ENCODE data around the gene INO80.

DNA sequence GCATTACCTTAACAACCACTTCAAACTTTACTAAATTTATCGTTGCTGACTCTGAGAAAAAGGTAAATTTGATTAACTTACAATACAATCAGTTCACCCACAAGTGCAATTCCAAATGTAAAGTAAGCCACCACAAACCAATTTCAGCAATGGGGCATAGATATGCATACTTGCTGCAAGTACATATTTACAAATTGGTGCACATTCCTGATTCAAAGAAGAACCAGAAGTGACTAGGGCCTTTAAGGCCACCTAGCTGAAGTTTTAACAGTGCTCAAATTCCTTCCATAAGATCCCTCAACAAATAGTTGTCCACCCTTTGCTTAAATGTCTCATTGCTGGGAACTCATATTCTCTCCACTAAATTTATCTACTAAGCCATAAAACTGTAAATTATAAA lies 67.2 kb downstream of the INO80 start:
- TF ChIP-seq, protein P1, sequence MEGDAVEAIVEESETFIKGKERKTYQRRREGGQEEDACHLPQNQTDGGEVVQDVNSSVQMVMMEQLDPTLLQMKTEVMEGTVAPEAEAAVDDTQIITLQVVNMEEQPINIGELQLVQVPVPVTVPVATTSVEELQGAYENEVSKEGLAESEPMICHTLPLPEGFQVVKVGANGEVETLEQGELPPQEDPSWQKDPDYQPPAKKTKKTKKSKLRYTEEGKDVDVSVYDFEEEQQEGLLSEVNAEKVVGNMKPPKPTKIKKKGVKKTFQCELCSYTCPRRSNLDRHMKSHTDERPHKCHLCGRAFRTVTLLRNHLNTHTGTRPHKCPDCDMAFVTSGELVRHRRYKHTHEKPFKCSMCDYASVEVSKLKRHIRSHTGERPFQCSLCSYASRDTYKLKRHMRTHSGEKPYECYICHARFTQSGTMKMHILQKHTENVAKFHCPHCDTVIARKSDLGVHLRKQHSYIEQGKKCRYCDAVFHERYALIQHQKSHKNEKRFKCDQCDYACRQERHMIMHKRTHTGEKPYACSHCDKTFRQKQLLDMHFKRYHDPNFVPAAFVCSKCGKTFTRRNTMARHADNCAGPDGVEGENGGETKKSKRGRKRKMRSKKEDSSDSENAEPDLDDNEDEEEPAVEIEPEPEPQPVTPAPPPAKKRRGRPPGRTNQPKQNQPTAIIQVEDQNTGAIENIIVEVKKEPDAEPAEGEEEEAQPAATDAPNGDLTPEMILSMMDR (IDR thresholded peaks at IDR 0.05): no peak
- TF ChIP-seq POLR2AphosphoS5 (IDR thresholded peaks at IDR 0.05): no peak

Data from breast epithelium (tissue), 3 donors.